ENCODE results near the gene ZCCHC13.
"Not testable (repeated sequence)": the region's sequence is repeated elsewhere in the genome, so short reads cannot be mapped to it uniquely, and the experiment has no call there.

Gene ZCCHC13

DNA sequence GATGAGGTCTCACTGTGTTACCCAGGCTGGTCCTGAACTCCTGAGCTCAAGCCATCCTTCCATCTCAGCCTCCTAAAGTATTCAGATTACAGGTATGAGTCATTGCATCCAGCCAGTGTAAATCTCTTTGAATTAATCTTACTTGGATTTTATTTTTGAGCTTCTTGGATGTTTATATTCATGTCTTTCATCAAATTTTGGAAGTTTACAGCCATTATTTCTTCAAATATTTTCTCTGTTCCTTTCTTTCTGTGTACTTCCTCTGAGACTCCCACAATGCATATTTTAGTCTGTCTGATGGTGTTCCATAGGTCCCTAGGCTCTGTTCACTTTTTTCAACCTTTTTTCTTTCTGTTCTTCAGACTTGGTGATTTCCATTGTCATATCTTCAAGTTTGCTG is 34.9 kb downstream of the ZCCHC13 start:
- DNase-seq, result no peak
- Histone ChIP-seq H2AK5ac (ENCODE audit: low read length) (no peak overlapping the region), H3K79me2 (ENCODE audit: control insufficient read depth, insufficient read depth, low read length, poor library complexity) (no peaks in the 10 kb centered on the region), H2BK5ac (ENCODE audit: low read depth, low read length, poor library complexity) (no peak overlapping the region), H3K9ac (ENCODE audit: low read length) (no peak overlapping the region), H3K27me3 (ENCODE audit: insufficient read depth, low read length) (no peaks in the 10 kb centered on the region), H3K9me3 (ENCODE audit: insufficient read depth, low read depth, low read length) (no peaks in the 10 kb centered on the region), H2BK120ac (ENCODE audit: insufficient read depth, low read length, poor library complexity) (no peak overlapping the region), H3K79me1 (ENCODE audit: low read length) (peaks cover 8% of the 10 kb centered on the region), H3K4me2 (ENCODE audit: low read length) (no peak overlapping the region), H3K23ac (ENCODE audit: low read length) (no peak overlapping the region), H3K14ac (ENCODE audit: low read length) (no peak overlapping the region), H3K4me1 (ENCODE audit: control insufficient read depth in 1 of 2, insufficient read depth in 2 of 2, low read length in 2 of 2) (peaks cover 4% of the 10 kb centered on the region in 2 experiments), H3K4me3 (ENCODE audit: low read depth, low read length) (no peak overlapping the region), H4K91ac (ENCODE audit: low read depth, low read length) (no peak overlapping the region), H2AFZ (ENCODE audit: insufficient read depth, low read length, poor library complexity) (no peak overlapping the region), H3K18ac (ENCODE audit: low read length) (no peak overlapping the region), H3K36me3 (ENCODE audit: control insufficient read depth in 1 of 2, insufficient read depth in 2 of 2, low read length in 2 of 2) (no peaks in the 10 kb centered on the region), H4K12ac (ENCODE audit: low read depth, low read length) (no peak overlapping the region), H3K4ac (ENCODE audit: low read depth, low read length) (no peak overlapping the region), H4K8ac (ENCODE audit: low read depth, low read length) (no peak overlapping the region), H3K27ac (ENCODE audit: low read depth, low read length) (no peak overlapping the region), H2BK12ac (ENCODE audit: low read length) (no peak overlapping the region)

DNA sequence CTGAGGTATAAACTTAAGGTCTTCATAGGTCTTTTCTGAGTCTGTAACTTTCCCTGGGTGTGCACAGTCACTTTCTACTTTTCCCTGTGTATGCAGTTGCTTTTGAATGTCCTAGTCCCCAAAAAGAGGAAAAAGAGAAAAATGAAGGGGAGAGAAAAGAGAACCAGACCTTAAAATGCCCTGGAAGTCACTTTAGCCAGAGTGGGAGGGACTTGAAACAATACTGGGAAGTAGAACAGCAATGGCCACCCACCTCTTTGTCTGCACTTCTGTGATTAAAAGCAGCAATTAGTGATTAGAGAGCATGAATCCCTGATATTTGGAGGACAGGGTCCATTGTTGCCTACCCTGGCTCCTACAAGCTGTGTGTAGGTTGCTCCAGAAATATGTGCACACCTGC is 36.1 kb downstream of the ZCCHC13 start:
- no peak overlapping the region for H3K4me3 ChIP-seq (ENCODE audit: low read depth, low read length)
- H3K9me3 ChIP-seq (ENCODE audit: insufficient read depth, low read depth, low read length), result no peaks in the 10 kb centered on the region
- H3K14ac ChIP-seq (ENCODE audit: low read length), result no peak overlapping the region
- peak overlapping the region; percentile 60 for H4K8ac ChIP-seq (ENCODE audit: low read depth, low read length)
- H2BK120ac ChIP-seq (ENCODE audit: insufficient read depth, low read length, poor library complexity), result peak overlapping the region; percentile 43
- H4K12ac ChIP-seq (ENCODE audit: low read depth, low read length), result no peak overlapping the region
- H3K23ac ChIP-seq (ENCODE audit: low read length), result no peak overlapping the region
- peak overlapping the region; percentile 49 for H2BK5ac ChIP-seq (ENCODE audit: low read depth, low read length, poor library complexity)
- no peaks in the 10 kb centered on the region for H3K79me2 ChIP-seq (ENCODE audit: control insufficient read depth, insufficient read depth, low read length, poor library complexity)
- H3K27me3 ChIP-seq (ENCODE audit: insufficient read depth, low read length), result no peaks in the 10 kb centered on the region
- H3K27ac ChIP-seq (ENCODE audit: low read depth, low read length), result peak overlapping the region; percentile 53
- H2BK12ac ChIP-seq (ENCODE audit: low read length), result peak overlapping the region; percentile 94
- H3K4ac ChIP-seq (ENCODE audit: low read depth, low read length), result no peak overlapping the region
- DNase-seq, result no peak
- H3K36me3 ChIP-seq (ENCODE audit: control insufficient read depth in 1 of 2, insufficient read depth in 2 of 2, low read length in 2 of 2), result no peaks in the 10 kb centered on the region
- no peak overlapping the region for H3K4me2 ChIP-seq (ENCODE audit: low read length)
- no peak overlapping the region for H2AK5ac ChIP-seq (ENCODE audit: low read length)
- peak overlapping the region; percentile 37 for H4K91ac ChIP-seq (ENCODE audit: low read depth, low read length)
- no peak overlapping the region for H3K9ac ChIP-seq (ENCODE audit: low read length)
- H3K79me1 ChIP-seq (ENCODE audit: low read length), result peaks cover 8% of the 10 kb centered on the region
- peaks cover 4% of the 10 kb centered on the region in 2 experiments for H3K4me1 ChIP-seq (ENCODE audit: control insufficient read depth in 1 of 2, insufficient read depth in 2 of 2, low read length in 2 of 2)
- H3K18ac ChIP-seq (ENCODE audit: low read length), result no peak overlapping the region
- H2AFZ ChIP-seq (ENCODE audit: insufficient read depth, low read length, poor library complexity), result no peak overlapping the region

DNA sequence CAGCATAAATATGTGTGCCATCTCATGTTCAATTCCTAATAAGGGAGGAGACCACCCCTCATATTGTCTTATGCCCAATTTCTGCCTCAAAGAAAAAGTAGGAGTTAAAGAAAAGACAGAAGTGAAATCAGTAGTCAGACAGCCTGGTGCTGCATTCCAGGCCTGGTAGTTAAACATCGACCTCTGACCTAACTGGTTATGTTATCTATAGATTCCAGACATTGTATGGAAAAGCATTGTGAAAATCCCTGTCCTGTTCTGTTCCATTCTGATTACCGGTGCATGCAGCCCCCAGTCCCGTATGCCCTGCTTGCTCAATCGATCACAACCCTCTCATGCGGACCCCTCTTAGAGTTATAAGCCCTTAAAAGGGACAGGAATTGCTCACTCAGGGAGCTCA is 38.2 kb downstream of the ZCCHC13 start:
- H4K91ac ChIP-seq (ENCODE audit: low read depth, low read length), result peak overlapping the region; percentile 87
- WGBS (ENCODE audit: extremely low coverage, insufficient coverage, insufficient read length), result no CpG with 5 or more reads among the region's 5 CpGs
- peak; percentile 14 to 50 for DNase-seq
- H3K4me2 ChIP-seq (ENCODE audit: low read length); H3K79me1 ChIP-seq (ENCODE audit: low read length); H3K14ac ChIP-seq (ENCODE audit: low read length); H3K4me1 ChIP-seq (ENCODE audit: control insufficient read depth in 1 of 2, insufficient read depth in 2 of 2, low read length in 2 of 2); H3K18ac ChIP-seq (ENCODE audit: low read length); H3K36me3 ChIP-seq (ENCODE audit: control insufficient read depth in 1 of 2, insufficient read depth in 2 of 2, low read length in 2 of 2); H4K12ac ChIP-seq (ENCODE audit: low read depth, low read length); H3K4ac ChIP-seq (ENCODE audit: low read depth, low read length); H3K79me2 ChIP-seq (ENCODE audit: control insufficient read depth, insufficient read depth, low read length, poor library complexity); H3K27me3 ChIP-seq (ENCODE audit: insufficient read depth, low read length); H3K9ac ChIP-seq (ENCODE audit: low read length); H3K4me3 ChIP-seq (ENCODE audit: low read depth, low read length); H3K9me3 ChIP-seq (ENCODE audit: insufficient read depth, low read depth, low read length); H2BK12ac ChIP-seq (ENCODE audit: low read length); H2AK5ac ChIP-seq (ENCODE audit: low read length); H3K23ac ChIP-seq (ENCODE audit: low read length): not testable (repeated sequence)
- peak overlapping the region; percentile 71 for H2AFZ ChIP-seq (ENCODE audit: insufficient read depth, low read length, poor library complexity)
- H2BK5ac ChIP-seq (ENCODE audit: low read depth, low read length, poor library complexity), result peak overlapping the region; percentile 86
- H3K27ac ChIP-seq (ENCODE audit: low read depth, low read length), result peak overlapping the region; percentile 91
- H4K8ac ChIP-seq (ENCODE audit: low read depth, low read length), result peak overlapping the region; percentile 38
- H2BK120ac ChIP-seq (ENCODE audit: insufficient read depth, low read length, poor library complexity), result peak overlapping the region; percentile 43

DNA sequence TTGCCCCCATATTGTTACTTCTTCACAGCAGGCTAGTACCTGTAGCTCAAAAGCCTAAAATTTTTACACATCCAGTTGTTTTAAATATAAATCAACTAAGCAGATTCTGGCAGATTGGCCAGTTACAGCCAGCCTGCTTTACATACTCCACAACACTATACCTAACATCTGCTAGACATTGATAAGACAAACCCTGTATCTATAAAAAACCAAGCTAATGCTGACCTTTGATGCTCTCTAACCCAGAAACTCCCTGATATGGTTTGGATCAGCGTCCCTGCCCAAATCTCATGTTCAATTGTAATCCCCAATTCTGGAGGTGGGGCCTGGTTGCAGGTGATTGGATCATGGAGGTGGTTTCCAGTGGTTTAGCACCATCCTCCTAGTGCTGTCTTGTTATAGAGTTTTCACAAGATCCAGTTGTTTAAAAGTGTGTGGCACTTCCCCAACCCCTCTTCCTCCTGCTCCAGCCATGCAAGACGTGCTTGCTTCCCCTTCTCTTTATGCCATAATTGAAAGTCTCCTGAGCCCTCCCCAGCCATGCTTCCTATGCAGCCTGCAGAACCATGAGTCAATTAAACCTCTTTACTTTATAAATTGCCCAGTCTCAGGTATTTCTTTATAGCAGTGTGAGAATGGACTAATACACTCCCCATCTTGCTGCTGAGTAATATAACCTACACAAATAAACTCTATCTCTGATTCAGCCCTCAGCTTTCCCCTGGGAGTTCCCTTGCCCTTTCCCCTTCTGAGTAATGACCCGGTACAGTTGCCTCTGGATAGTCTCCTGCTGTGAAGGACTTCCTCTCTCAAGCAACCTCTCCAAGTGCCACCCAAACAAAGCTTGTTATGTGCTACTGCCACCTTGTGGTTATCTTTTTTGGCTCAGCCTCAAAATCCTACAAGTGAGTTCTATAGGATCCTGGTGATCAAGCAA is 39.6 kb downstream of the ZCCHC13 start:
- H3K23ac ChIP-seq (ENCODE audit: low read length), result no peak overlapping the region
- no peak overlapping the region for H3K14ac ChIP-seq (ENCODE audit: low read length)
- peak overlapping the region; percentile 83 for H2BK120ac ChIP-seq (ENCODE audit: insufficient read depth, low read length, poor library complexity)
- peaks cover 8% of the 10 kb centered on the region for H3K79me1 ChIP-seq (ENCODE audit: low read length)
- H2BK12ac ChIP-seq (ENCODE audit: low read length), result peak overlapping the region; percentile 91
- no peaks in the 10 kb centered on the region for H3K79me2 ChIP-seq (ENCODE audit: control insufficient read depth, insufficient read depth, low read length, poor library complexity)
- no peaks in the 10 kb centered on the region for H3K27me3 ChIP-seq (ENCODE audit: insufficient read depth, low read length)
- no peak overlapping the region for H3K4me2 ChIP-seq (ENCODE audit: low read length)
- peak overlapping the region; percentile 47 for H4K8ac ChIP-seq (ENCODE audit: low read depth, low read length)
- peak overlapping the region; percentile 89 for H4K91ac ChIP-seq (ENCODE audit: low read depth, low read length)
- H3K9ac ChIP-seq (ENCODE audit: low read length), result no peak overlapping the region
- no peaks in the 10 kb centered on the region for H3K36me3 ChIP-seq (ENCODE audit: control insufficient read depth in 1 of 2, insufficient read depth in 2 of 2, low read length in 2 of 2)
- no peak overlapping the region for H3K4ac ChIP-seq (ENCODE audit: low read depth, low read length)
- no peak overlapping the region for H4K12ac ChIP-seq (ENCODE audit: low read depth, low read length)
- H2AK5ac ChIP-seq (ENCODE audit: low read length), result peak overlapping the region; percentile 91
- H3K9me3 ChIP-seq (ENCODE audit: insufficient read depth, low read depth, low read length), result no peaks in the 10 kb centered on the region
- peaks cover 4% of the 10 kb centered on the region in 2 experiments for H3K4me1 ChIP-seq (ENCODE audit: control insufficient read depth in 1 of 2, insufficient read depth in 2 of 2, low read length in 2 of 2)
- H3K18ac ChIP-seq (ENCODE audit: low read length), result peak overlapping the region; percentile 75
- peak overlapping the region; percentile 62 for H3K27ac ChIP-seq (ENCODE audit: low read depth, low read length)
- no CpG with 5 or more reads among the region's 3 CpGs for WGBS (ENCODE audit: extremely low coverage, insufficient coverage, insufficient read length)
- peak; percentile 76 to 92 for DNase-seq
- no peak overlapping the region for H3K4me3 ChIP-seq (ENCODE audit: low read depth, low read length)
- H2AFZ ChIP-seq (ENCODE audit: insufficient read depth, low read length, poor library complexity), result peak overlapping the region; percentile 41
- peak overlapping the region; percentile 89 for H2BK5ac ChIP-seq (ENCODE audit: low read depth, low read length, poor library complexity)

Measured in trophoblast cell (in vitro differentiated cells and primary cell).